Stimulated activated CD4-positive, alpha-beta T cell treated with anti-CD3 and anti-CD28 coated beads, Interleukin-4, amount 100 ng/mL, for 48 hours (primary cell): ENCODE data around the gene HYOU1.
"Not testable (repeated sequence)": the region's sequence is repeated elsewhere in the genome, so short reads cannot be mapped to it uniquely, and the experiment has no call there.

Experiments
- DNase-seq, 2 donors: peaks; one replicate each; pipeline ENCODE4 v3.0.0-alpha.2; 2020; ENCODE audit warnings: low read depth in 2 of 2

The HYOU1 gene

DNA sequence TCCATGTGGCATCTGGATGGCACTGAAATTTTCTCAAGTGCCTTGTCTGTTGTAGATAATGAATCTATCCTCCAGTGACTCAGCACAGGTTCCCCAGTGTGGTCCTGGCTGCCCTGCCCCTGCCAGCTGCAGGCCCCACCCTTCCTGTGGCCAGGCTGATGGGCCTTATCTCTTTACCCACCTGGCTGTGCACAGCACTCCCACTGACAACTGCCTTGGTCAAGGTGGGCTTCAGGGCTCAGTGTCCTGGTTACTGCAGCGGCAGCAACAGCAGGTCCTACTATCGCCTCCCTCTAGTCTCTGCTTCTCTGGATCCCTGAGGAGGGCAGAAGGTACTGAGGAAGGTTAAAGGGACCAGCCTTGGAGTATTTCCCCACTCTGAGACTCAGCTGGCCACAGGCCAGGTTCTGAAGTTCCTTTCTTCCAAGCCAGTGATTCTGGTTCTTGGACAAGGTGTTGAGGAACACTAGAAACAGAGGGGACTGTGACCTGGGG is 30.8 kb upstream of the HYOU1 start:
- DNase-seq, result no peak

DNA sequence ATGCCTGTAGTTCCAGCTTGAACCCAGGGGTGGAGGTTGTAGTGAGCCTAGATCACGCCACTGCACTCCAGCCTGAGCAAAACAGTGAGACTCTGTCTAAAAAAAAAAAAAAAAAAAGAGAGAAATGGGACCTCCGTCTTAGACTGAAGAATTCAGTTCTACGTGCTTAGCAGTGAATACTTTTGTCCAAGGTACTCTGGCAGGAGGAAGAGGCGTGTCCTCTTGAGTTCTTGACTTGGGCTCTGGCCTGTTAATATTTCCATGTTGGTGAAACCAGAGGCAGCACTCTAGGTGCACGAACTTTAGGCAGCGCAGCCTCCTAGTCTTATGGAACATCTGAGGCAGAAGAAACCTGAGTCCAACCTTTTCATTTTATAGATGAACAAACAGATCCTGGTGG is 30.1 kb upstream of the HYOU1 start:
- no peak for DNase-seq

- DNase-seq, result no peak
Observed at GRCh38 chr11:119085437-119085847, 28.4 kb upstream of the HYOU1 start.

DNA sequence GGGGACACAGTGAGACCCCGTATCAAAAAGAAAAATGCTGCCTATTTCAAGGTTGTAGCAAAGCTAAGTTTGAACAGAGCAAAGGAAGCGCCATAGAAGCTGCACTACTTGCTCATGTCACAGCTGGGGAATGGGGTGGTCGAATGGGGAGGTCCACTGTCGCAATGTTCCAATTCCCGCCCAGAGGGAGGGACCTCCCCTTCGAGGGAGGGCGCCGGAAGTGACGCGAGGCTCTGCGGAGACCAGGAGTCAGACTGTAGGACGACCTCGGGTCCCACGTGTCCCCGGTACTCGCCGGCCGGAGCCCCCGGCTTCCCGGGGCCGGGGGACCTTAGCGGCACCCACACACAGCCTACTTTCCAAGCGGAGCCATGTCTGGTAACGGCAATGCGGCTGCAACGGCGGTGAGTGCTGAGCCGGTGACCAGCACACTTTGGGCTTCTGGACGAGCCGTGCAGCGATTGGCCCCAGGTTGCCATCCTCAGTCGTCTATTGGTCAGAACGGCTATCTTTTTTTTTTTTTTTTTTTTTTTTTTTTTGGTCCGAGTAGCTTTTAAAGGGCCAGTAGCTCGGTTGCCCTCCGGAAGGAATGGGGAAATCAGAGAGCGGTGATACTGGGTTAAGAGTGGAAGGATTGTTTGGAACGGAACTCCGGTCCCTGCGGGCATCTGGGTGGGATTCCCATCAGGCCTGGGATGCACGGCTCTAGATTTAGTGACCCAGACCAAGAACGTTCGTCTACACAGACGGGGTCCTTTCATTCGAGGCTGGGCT is 27.8 kb upstream of the HYOU1 start, which contains the start of gene HMBS:
HMBS (plus strand) TSS at position 219 of the 774 bp plus-strand sequence; CDS start at position 372, 153 bp downstream.
- DNase-seq, result peak; percentile 86 to 89

DNA sequence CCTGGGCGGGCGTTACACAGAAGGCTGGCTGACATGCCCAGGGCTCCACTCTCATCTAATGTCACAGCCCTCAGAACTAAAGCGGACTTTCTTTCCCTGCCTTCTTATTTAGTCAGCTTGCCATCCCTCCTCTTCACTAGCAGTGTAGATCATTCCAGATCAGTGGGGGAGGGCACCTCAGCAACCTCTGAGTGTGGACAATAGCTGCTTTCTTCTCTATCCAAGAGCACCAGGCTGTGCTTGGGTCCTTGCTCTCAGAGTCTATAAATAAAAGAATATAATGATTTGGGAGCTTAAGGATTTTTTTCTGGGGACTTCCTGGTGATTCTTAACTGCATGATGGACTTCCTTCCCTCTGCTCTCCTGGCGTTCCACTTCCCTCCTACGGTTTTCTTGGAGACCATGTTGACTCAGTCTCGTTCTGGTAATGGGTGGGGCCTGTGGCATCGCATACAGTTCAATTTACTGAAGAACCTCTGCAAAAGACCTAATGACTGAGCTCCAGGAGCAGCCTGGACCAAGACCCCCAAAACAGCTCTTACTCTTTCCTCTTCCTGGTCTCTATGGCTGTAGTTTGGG is 24.8 kb upstream of the HYOU1 start:
- no peak for DNase-seq

DNA sequence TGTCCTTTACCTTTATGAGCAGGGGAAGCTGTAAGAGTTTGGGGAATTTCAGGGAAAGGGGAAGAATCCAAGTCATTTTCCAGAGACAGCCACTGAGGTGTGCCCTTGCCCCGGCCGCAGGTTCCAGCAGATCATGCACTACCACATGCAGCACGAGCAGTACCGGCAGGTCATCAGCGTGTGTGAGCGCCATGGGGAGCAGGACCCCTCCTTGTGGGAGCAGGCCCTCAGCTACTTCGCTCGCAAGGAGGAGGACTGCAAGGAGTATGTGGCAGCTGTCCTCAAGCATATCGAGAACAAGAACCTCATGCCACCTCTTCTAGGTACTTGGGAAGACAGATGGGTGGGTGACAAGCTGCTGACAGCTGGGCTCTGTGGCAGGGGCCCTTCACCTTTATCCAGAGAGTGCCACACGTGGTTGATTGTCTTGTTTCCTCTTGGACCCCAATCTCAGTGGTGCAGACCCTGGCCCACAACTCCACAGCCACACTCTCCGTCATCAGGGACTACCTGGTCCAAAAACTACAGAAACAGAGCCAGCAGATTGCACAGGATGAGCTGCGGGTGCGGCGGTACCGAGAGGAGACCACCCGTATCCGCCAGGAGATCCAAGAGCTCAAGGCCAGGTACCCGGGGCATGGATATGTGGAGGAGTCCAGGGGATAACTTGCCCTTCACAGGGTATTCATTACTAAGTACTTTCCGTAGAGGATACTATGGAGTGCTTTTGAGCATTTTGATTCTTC is 21.8 kb upstream of the HYOU1 start:
- DNase-seq, result no peak

DNA sequence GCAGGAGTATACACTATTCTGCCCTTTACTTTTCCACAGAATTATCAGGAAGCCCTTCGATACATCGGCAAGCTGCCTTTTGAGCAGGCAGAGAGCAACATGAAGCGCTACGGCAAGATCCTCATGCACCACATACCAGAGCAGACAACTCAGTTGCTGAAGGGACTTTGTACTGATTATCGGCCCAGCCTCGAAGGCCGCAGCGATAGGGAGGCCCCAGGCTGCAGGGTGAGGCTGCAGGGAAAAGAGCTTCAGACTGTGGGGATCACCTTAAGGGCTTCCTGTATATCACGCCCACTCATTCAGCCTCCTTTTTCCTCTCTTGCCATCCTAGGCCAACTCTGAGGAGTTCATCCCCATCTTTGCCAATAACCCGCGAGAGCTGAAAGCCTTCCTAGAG is 20.8 kb upstream of the HYOU1 start:
- no peak for DNase-seq

GRCh38 chr11:119067371-119068222 is 10.6 kb upstream of the HYOU1 start, which contains the start of gene VPS11:
Gene VPS11, plus strand, starts transcription at chr11:119067818. Its CDS starts 6 bp downstream, at chr11:119067824.
- DNase-seq, result peak; percentile 95 to 99

DNA sequence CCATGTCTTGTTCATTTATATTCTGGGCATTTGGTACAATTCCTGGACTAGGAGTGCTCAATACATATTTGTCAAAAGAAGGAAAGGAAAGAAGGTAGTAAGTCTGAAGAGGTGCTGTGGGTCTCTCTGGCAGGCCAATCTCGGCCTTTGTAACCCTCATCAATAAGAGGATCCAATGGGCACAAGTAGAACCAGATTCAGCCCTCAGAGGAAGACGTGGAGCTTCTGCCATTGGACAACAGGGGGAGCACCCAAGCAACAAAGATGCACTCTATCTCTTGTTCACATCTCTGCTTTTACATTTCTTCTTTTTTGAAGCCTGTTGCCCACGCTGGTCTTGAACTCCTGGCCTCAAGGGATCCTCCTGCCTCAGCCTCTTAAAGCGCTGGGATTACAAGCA is 8.4 kb upstream of the HYOU1 start:
- peak in 1 of 2 donors; percentile 25 for DNase-seq

DNA sequence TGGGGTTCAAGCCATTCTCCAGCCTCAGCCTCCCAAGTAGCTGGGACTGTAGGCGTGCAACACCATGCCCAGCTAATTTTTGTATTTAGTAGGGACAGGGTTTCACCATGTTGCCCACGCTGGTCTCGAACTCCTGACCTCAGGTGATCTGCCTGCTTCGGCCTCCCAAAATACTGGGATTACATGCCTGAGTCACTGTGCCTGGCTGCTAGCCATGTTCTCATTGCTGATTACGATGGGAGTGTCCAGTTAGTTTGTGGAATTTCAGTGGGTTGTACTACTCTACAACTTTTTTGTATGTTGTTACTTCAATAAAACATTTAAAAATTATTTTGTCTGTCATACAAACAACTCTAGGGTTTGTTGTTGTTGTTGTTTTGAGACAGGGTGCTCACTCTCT is 5.8 kb upstream of the HYOU1 start:
- DNase-seq, result no peak

DNA sequence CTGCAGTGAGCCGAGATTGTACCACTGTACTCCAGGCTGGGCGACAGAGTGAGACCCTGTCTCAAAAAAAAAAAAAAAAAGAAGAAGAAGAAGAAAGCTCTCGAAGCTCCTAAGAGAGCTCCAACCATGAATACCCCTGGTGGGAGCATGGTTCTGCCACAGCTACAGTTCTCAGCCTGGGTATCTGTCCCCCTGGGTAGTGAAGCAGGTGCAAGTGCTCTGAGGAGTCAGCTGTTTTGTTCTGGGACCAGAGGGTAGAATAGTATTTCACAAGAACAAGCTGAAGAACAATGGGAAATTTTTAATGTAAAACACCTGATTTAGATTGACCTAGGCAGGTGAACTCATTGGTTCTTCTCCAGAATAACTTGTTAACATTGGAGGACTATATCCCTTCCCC is 4.3 kb upstream of the HYOU1 start:
- DNase-seq, result no peak

- not testable (repeated sequence) for DNase-seq
Observed at GRCh38 chr11:119059128-119059527, 2.1 kb upstream of the HYOU1 start.

DNA sequence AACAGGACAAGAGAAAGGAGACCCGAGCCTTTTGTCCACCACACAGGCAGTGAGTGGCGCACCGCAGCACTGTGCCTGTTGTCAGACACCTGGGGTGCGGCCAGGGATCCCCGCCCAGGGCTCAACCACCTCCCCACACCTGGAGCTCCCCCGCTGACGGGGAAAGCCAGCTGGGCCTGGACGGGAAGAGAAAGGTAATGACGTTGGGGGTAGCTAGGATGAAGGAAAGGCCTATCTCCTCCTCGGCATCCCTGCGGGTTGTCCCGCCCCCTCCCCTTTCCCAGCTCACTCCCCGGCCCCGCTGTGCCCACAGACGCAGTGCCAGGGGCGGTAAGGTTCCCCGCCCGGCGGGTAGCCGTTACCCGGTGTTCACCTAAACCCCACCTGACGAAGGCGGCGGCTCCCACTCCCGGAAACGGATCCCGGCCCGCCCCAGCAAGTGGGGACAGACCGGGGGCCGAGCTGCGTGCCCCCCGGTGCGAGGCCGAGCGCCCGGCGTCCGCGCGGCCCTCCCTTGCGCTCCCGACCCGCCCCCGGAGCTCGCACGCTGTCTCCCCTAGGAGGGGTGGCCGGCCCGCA is 495 bp downstream of the HYOU1 start:
- DNase-seq, result peak; percentile 15 to 24

DNA sequence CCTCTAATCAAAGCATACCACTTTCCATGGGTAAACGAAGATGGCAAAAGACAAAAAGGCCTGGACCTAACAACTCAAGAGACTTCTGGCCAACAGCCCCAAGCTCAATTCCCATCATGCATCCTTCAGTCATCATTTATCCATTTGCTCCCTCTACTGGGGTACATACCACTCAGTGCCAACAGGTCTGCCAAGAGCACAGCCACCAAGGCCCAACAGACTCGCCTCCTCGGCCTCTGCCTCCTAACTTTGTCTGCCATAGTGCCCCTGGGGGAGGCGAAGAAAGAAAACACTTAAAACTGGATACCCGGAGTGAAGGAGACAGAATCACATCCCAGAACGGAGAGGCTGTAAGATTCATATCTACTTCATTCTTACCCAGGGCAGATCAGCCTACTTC is 1.1 kb downstream of the HYOU1 start:
- no peak for DNase-seq

DNA sequence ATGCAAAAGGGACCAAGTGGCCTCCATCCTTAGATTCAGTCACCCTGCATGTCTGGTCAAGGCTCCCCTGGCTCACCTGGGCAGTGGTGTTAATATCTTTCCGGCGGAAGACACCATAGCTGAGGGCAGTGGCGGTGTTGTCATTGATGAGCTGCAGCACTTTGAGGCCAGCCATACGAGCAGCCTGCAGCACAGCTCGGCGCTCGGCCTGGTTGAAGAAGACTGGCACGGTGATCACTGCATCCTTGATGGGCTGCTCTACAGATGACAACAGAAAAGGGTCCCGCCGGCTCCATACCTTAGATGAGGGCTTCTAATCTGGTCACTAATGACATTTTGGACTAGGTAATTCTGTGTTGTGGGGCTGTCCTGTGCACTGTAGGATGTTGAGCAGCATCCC is 2.6 kb downstream of the HYOU1 start:
- no peak for DNase-seq

DNA sequence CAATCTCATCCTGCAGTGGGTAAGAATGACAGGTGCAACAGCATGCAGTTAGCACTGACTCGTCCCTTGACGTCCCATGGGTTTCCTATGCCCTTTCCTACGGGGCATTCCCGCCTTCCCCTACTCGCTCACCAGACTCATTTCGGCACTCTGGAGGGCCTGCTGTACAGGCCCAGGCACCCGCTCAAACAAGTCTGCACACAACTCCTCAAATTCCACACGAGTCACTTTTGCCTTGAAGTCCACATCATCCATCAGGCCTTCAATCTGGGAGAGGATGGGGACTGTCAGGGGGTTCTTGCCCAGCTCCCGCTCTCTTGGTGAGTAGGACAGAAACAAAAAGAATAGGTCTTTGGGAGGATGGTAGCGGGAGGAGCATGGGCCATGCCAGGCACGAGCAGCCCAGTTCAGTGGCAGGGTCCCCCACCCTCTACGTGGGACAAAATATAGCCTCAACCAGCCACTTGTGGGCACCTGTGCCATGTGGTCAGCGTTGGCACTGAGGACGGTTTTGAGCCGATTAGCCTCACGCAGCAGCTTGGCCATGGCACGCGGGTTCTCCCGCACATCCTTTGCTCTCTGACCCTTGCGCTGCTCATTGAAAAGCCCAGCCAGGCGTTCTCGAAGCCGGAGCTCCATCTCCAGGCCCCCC is 4.7 kb downstream of the HYOU1 start:
- DNase-seq, result no peak

- DNase-seq, result no peak
Observed at GRCh38 chr11:119051440-119052162, 5.4 kb downstream of the HYOU1 start.

DNA sequence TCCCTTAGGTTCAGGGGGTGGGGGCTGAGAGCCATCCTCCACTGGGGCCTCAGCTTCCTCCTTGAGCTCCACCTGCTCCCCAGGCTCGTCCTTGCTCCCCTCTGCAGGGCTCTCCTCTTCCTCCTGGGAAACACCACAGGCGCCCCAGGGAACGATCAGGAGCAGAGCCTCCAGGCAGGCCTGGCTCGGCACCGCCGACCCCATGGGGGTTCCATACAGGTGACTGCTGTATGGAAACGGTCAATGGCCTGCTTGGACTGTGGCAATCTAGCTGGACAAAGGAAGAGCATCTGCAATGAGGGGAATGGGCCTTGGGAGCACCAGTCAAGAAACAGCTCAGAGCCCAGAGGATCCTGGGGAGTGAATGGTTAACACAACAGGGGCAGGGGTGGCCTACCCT is 7.9 kb downstream of the HYOU1 start:
- DNase-seq, result no peak

GRCh38 chr11:119048644-119049043 is 8.4 kb downstream of the HYOU1 start:
- no peak for DNase-seq

DNA sequence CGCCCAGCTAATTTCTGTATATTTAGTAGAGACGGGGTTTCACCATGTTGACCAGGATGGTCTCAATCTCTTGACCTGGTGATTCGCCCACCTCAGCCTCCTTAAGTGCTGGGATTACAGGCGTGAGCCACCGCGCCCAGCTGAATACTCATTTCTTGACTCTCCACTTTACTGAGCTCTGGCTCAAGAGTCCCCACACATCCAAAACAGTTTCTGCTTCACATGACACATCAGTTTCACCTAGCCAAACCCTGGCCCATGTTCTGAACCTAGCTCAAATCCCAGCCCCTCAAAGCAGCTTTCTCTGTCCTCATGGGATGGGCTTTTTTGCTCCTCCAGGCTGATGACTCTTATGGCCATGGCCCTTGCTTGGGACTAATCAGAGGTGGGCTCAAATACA is 9.8 kb downstream of the HYOU1 start:
- DNase-seq, result no peak
